Activated CD8-positive, alpha-beta T cell treated with anti-CD3 and anti-CD28 coated beads, Interleukin-2, amount 10 ng/mL, durations not matched to agents 7 days and 5 days (primary cell): ENCODE measurements around the gene PARD3. TPM values are rescaled to one million over a fixed set of nuclear protein-coding genes. Genes with fewer than 3 reads are reported as not detected.

Experiments used
- ATAC-seq: fragments of 150-1000 bp; cut with Tn5 transposase; one replicate; pipeline ENCODE4 v1.10.0; 2021; ENCODE audit warnings: moderate library complexity
- CTCF ChIA-PET: fragments of 350-600 bp; sonication (Branson Sonifier 250); formaldehyde crosslinking; loops from one replicate; lab custom pipeline; 2021; ENCODE audit warnings: antibody characterized with exemption; lab: Charles Lee
- POLR2A ChIA-PET: fragments of 350-600 bp; sonication (Branson Sonifier 250); formaldehyde crosslinking; loops from one replicate; lab custom pipeline; 2021; ENCODE audit warnings: antibody characterized with exemption; lab: Charles Lee
- DNase-seq: peaks from one replicate; pipeline ENCODE4 v3.0.0-alpha.2; 2020
- H3K27ac Mint-ChIP-seq: one replicate; pipeline ENCODE4 v1.8.0; 2021; ENCODE audit warnings: mild to moderate bottlenecking, mixed read lengths
- H3K27me3 Mint-ChIP-seq: one replicate; pipeline ENCODE4 v1.8.0; 2021; ENCODE audit warnings: low read depth, mixed read lengths
- H3K36me3 Mint-ChIP-seq: one replicate; pipeline ENCODE4 v1.8.0; 2021; ENCODE audit warnings: low read depth, mixed read lengths
- H3K4me1 Mint-ChIP-seq: one replicate; pipeline ENCODE4 v1.8.0; 2021; ENCODE audit warnings: low read depth, mixed read lengths
- H3K4me3 Mint-ChIP-seq: one replicate; pipeline ENCODE4 v1.8.0; 2021; ENCODE audit warnings: mild to moderate bottlenecking, mixed read lengths
- H3K9me3 Mint-ChIP-seq: one replicate; pipeline ENCODE4 v1.8.0; 2022; ENCODE audit warnings: mixed read lengths; ENCODE audit not compliant: insufficient read depth
- total RNA-seq, 2 experiments: library from RNA; stranded (reverse); gene quantifications; one replicate each; pipeline ENCODE4 v1.2.3, GENCODE V29; 2021

Gene PARD3
- total RNA-seq, 2 experiments from 2014 or later: 0.63 to 0.68 TPM

DNA sequence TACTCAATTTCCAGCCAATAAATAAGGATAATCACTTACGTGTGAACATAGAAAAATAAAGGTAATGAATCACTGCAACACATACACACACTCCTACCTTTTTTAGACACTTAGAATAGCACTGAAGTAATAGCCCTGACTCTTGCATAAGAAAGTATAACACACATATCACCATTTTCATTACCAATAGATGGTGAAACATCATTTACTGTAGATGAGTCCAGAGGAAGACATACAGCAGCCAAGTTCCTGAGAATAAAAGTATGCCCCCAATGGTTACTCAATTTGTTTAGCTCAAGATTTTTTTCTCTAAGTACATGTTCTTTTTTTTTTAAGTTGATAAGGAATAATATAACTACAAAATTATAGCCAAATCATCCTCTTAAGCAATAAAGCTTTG, 316.3 kb downstream of the PARD3 start:
- CTCF ChIA-PET: no interaction called here
- ATAC-seq (no peak), DNase-seq (no peak)
- H3K27me3 Mint-ChIP-seq: no peaks in the 10 kb centered on the region
- POLR2A ChIA-PET: no interaction called here
- H3K4me3 Mint-ChIP-seq: no peak overlapping the region
- no peaks in the 10 kb centered on the region for H3K36me3 Mint-ChIP-seq
- no peaks in the 10 kb centered on the region for H3K9me3 Mint-ChIP-seq
- no peak overlapping the region for H3K27ac Mint-ChIP-seq
- no peaks in the 10 kb centered on the region for H3K4me1 Mint-ChIP-seq

DNA sequence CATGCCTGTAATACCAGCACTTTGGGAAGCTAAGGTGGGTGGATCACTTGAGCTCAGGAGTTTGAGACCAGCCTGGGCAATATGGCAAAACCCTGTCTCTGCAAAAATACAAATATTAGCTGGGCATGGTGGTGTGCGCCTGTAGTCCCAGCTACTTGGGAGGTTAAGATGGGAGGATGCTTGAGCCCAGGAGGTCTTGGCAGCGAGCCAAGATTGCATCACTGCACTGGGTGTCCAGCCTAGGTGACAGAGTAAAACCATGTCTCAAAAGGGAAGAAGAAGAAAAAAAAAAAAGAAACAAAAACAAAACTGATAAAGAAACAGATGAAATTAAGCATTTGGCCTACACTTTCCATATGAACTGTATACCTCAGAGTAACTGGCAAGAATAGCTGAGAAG, 319.2 kb downstream of the PARD3 start:
- Mint-ChIP-seq H3K9me3 (no peaks in the 10 kb centered on the region), H3K4me3 (no peak overlapping the region), H3K4me1 (no peaks in the 10 kb centered on the region), H3K27me3 (no peaks in the 10 kb centered on the region), H3K36me3 (no peaks in the 10 kb centered on the region), H3K27ac (no peak overlapping the region)
- ChIA-PET CTCF (no interaction called here), POLR2A (no interaction called here)
- DNase-seq (no peak), ATAC-seq (no peak)

DNA sequence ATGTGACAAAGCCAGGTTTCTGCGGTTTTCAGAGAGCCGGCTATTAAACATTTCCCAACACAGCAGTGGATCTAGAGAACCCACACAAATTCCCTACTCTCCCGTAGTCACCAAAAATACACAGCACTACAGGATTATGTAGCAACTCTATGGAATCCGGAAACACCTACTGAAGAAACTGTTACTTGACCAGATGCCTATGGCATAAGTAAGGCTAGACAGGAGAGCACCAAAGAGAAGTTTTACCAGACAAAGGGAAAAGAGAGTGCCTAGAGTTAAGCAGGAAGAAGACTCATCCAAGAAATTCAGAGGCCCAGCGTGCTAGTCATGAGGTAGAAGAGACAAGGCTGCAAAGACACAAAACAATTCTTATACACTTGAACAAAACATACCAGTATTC, 321.1 kb downstream of the PARD3 start:
- Mint-ChIP-seq H3K36me3 (no peaks in the 10 kb centered on the region), H3K4me3 (no peak overlapping the region), H3K27me3 (no peaks in the 10 kb centered on the region), H3K4me1 (no peaks in the 10 kb centered on the region), H3K27ac (no peak overlapping the region), H3K9me3 (no peaks in the 10 kb centered on the region)
- POLR2A ChIA-PET: no interaction called here
- ATAC-seq (no peak), DNase-seq (no peak)
- CTCF ChIA-PET: no interaction called here

DNA sequence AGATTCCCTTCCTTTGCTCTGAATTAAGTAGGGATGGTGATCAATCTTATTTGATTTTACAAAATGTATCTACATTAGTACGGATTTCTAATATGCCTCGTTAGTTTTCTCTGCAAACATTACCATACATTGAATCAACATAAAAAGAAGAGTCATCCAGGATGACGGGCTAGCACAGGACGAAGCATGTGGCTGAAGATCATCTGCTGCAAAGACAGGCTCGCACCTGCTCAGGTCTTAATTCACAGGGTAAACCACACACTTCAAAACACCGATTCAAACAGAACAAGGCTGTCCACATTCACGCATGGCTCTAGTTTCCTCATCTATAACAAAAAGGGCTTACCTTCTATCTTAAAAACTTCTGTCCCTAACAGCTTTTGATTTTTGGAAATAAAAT, 323.0 kb downstream of the PARD3 start:
- Mint-ChIP-seq H3K4me1 (no peaks in the 10 kb centered on the region), H3K27ac (no peak overlapping the region), H3K9me3 (no peaks in the 10 kb centered on the region), H3K27me3 (no peaks in the 10 kb centered on the region), H3K4me3 (no peak overlapping the region), H3K36me3 (no peaks in the 10 kb centered on the region)
- ATAC-seq (no peak), DNase-seq (no peak)
- ChIA-PET POLR2A (no interaction called here), CTCF (no interaction called here)

DNA sequence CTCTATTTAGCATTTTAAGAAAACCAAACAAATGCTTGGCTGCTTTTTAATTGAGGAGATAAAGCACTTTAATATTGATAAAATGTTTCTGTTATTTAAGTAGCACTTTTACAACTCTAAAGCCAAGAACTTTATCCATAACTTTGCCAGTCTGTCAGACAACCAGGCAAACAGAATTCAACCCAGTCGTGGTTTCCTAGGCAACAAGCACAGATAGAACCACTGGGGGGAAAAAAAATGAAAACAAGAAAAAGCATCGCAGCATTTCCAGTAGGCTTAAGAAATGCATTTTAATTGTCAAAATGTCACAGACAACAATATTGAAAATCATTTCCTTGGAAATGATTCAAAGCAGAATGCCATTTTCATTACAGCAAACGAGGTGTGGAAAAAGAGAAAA, 323.4 kb downstream of the PARD3 start:
- no peak for DNase-seq
- POLR2A ChIA-PET: no interaction called here
- no peak overlapping the region for H3K4me3 Mint-ChIP-seq
- H3K36me3 Mint-ChIP-seq: no peaks in the 10 kb centered on the region
- CTCF ChIA-PET: no interaction called here
- H3K9me3 Mint-ChIP-seq: no peaks in the 10 kb centered on the region
- H3K27me3 Mint-ChIP-seq: no peaks in the 10 kb centered on the region
- H3K4me1 Mint-ChIP-seq: no peaks in the 10 kb centered on the region
- ATAC-seq: no peak
- H3K27ac Mint-ChIP-seq: no peak overlapping the region

DNA sequence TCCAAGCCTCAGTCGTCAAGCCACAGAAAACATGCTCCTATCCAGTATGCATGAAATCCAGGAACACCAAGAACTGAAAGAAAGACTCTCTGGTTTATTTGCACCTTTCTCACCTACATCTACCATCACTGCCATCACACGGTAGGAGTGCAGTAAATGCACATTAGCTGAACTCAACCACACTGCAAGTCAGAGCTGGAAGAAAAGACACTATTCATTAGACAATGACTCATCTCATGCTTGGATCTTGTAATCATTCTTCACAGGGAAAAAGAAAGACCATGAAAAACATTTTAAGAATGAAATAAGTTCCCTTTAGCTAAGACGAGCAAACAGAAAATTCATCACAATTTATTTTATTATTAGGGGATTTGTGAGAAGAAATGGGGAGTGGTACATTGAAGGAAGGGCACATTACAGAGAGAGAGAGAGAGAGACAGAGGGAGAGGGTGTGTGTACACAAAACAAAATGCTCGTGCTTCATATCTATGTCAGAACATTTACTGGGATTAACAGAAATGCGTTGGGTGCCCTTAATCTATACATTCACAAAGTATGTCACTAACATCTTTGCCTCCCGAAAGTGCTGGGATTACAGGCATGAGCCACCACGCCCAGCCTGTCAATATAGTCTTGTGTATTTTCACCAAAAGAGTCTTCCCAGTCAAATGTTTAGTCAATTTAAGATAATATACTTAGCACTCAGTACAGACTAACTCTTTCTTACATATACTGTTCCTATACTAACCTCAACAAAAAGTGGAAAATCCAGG, 324.9 kb downstream of the PARD3 start:
- Mint-ChIP-seq H3K27me3 (no peaks in the 10 kb centered on the region), H3K36me3 (no peaks in the 10 kb centered on the region), H3K4me1 (no peaks in the 10 kb centered on the region), H3K4me3 (no peak overlapping the region), H3K9me3 (no peaks in the 10 kb centered on the region), H3K27ac (no peak overlapping the region)
- ChIA-PET POLR2A (no interaction called here), CTCF (no interaction called here)
- DNase-seq (no peak), ATAC-seq (no peak)

DNA sequence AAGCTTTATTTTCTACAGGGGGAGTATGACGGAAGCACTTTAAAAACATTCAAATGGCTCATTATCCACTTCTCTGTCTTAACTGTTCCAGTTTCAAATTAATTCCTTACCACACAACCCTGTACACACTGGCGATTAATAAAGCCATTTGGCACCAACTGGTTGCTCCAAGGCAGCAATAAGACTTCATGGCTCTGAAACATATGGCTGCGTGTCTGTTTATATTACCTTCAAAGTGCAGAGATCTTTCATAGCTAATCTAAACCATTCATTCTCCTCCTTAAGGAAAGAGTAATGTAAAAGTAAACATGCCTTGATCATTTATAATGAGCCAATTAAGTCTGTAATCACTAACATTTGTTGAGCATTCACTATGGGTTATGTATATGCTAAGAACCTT, 325.7 kb downstream of the PARD3 start:
- H3K4me3 Mint-ChIP-seq: no peak overlapping the region
- H3K9me3 Mint-ChIP-seq: no peaks in the 10 kb centered on the region
- no peaks in the 10 kb centered on the region for H3K27me3 Mint-ChIP-seq
- no peak for ATAC-seq
- H3K36me3 Mint-ChIP-seq: no peaks in the 10 kb centered on the region
- no peak for DNase-seq
- CTCF ChIA-PET: no interaction called here
- POLR2A ChIA-PET: no interaction called here
- no peaks in the 10 kb centered on the region for H3K4me1 Mint-ChIP-seq
- no peak overlapping the region for H3K27ac Mint-ChIP-seq

DNA sequence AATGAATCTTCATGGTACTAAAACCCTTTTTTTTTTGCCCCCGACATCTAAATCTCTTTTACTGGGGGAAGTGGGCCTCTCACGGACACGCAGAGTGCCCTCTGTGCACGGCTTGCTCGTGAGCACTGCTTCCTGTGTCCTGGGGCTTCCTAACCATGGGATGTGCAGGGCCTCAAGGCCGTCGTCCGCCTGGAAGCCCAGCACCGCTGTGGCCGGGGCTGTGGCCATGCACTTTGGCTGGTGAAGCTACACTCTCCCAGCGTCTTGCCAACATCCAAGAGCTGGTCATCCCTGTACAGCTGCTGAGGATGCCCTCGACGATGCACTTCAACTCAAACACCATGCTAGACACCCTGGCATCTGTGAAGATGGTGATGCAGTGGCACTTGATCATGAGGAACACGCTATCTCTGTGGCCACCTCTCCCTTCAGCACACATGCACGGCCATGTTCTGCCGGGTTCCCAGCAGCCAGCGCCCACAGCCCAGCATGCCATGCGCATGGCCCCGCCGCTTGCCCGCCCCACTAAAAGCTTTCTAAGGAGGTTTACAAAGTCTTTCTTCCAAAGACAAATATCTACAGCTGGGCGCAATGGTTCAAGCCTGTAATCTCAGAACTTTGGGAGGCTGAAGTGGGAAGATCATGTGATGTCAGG, 326.5 kb downstream of the PARD3 start:
- H3K4me3 Mint-ChIP-seq: no peak overlapping the region
- H3K27me3 Mint-ChIP-seq: no peaks in the 10 kb centered on the region
- no peak overlapping the region for H3K27ac Mint-ChIP-seq
- ChIA-PET POLR2A (no interaction called here), CTCF (no interaction called here)
- no peaks in the 10 kb centered on the region for H3K4me1 Mint-ChIP-seq
- ATAC-seq (no peak), DNase-seq (no peak)
- no peaks in the 10 kb centered on the region for H3K36me3 Mint-ChIP-seq
- no peaks in the 10 kb centered on the region for H3K9me3 Mint-ChIP-seq

DNA sequence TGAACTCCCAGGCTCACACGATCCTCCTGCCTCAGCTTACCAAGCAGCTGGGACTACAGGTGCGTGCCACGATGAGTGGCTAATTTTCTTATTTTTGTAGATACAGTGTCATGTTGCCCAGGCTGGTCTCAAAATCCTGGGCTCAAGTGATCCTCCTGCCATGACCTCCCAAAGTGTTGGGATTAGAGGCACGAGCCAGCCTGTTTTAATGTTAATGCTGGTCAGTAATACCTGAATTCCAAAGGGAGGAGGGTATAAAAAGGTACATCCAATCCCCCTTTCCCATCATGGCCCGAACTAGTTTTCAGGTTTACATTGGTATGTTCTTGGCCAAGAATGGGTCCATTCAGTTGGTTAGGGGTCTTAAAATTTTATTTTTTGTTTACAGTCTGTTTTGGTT, 329.1 kb downstream of the PARD3 start:
- DNase-seq: no peak
- Mint-ChIP-seq H3K27ac (no peak overlapping the region), H3K4me1 (no peaks in the 10 kb centered on the region), H3K9me3 (no peaks in the 10 kb centered on the region), H3K27me3 (no peaks in the 10 kb centered on the region), H3K36me3 (no peaks in the 10 kb centered on the region), H3K4me3 (no peak overlapping the region)
- ChIA-PET CTCF (no interaction called here), POLR2A (no interaction called here)
- no peak for ATAC-seq

DNA sequence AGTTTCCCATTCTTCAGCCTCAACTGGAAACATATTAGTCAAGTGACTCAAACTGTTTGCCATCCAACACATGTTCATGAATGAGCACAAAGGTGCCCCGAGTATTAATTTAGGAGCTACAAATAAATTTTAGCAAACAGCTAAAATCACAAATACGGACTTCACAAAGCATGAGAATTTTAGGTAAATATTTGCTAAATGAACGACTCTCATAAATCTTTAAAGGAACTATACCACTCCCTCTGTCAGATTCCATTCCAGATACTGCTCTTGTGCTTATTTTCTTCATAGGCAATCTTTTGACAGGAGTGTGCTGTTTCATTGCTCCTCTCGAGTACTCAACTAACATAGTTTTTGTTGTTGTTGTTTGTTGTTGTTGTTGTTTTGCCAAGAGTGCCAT, 330.9 kb downstream of the PARD3 start:
- H3K4me3 Mint-ChIP-seq: no peak overlapping the region
- H3K27ac Mint-ChIP-seq: no peak overlapping the region
- H3K9me3 Mint-ChIP-seq: no peaks in the 10 kb centered on the region
- POLR2A ChIA-PET: interaction anchor here (0.6 kb wide), 1 partner anchor 12 kb away, joined by 3 read pairs; no protein-coding TSS in a partner anchor
- DNase-seq: no peak
- H3K4me1 Mint-ChIP-seq: no peaks in the 10 kb centered on the region
- ATAC-seq: no peak
- CTCF ChIA-PET: no interaction called here
- no peaks in the 10 kb centered on the region for H3K36me3 Mint-ChIP-seq
- H3K27me3 Mint-ChIP-seq: no peaks in the 10 kb centered on the region

DNA sequence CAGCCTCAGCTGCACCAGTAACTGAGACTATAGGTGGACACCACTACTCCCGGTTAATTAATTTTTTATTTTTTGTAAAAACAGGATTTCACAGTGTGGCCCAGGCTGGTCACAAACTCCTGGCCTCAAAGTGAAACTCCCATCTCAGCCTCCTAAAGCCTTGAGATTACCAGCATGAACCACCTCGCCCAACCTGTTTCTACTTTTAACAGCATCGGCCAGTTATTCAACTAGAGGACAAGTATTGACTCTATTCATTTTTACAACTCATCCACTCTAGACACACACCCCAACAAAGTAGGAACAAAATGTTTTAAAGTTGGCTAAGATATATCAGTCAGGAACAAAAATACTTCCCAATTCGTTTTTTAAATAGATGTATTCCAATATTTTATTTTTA, 334.8 kb downstream of the PARD3 start:
- ATAC-seq (no peak), DNase-seq (no peak)
- Mint-ChIP-seq H3K4me1 (no peaks in the 10 kb centered on the region), H3K27me3 (no peaks in the 10 kb centered on the region), H3K27ac (no peak overlapping the region), H3K9me3 (no peaks in the 10 kb centered on the region), H3K4me3 (no peak overlapping the region), H3K36me3 (no peaks in the 10 kb centered on the region)
- CTCF ChIA-PET: no interaction called here
- POLR2A ChIA-PET: no interaction called here

DNA sequence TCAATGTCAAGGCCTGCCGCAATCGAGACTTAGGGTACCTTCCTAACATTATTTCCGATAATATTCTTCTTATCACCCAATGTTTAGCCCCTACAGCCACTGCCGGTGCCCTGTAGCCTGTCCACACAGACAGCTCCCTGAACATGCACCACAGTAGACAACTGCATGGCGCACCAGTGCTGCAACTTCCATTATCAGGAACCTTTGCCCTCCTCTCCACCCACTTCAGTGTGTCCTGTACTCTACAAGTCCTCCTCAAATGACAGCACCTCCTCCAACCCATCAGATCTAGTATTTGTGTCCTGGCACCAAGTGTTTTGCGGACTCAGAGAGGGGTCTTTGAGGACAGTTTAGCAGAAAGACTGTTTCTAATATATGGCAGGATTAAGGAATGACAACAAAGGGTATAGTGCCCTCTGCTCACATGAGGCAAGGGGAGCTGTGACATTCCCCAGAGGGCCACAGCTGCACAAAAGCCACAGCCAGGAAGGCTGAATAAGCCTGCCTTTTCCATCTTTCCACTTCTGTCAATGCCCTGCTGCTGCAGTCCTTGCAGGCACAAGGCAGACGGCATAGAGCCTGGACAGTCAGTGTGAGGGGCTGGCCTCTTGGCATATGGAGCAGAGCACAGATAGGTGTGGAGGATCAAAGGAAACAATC, 335.4 kb downstream of the PARD3 start:
- Mint-ChIP-seq H3K27ac (no peak overlapping the region), H3K4me3 (no peak overlapping the region), H3K4me1 (no peaks in the 10 kb centered on the region), H3K36me3 (no peaks in the 10 kb centered on the region), H3K27me3 (no peaks in the 10 kb centered on the region), H3K9me3 (no peaks in the 10 kb centered on the region)
- ChIA-PET POLR2A (no interaction called here), CTCF (no interaction called here)
- DNase-seq (no peak), ATAC-seq (no peak)
